ENCODE results near the gene SEL1L3. TPM values are rescaled to one million over a fixed set of nuclear protein-coding genes. Genes with fewer than 3 reads are reported as not detected.
A peak's percentile ranks its signal among the peaks of the same experiment; 100 is the strongest.

SEL1L3 gene
- total RNA-seq, 1 experiment from 2014 or later, result 31.9 TPM

DNA sequence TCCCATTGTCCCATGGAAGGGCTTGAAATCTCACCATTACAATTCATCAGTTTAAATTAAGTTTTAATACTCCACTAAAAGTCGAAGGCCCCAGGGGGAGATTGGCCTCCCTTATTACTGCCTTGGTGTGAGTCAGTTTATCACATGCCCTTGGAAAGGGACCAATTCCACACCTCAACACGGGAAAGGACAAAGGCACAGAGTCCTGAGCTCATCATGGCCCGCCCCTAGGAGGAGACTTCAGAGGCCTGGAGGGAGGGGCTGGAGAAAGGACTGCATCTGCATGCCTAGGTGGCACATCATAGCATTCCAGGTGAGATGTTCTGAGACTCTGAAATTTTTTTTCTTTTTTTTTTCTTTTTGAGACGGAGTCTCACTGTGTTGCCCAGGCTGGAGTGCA, 2.8 kb upstream of the SEL1L3 start:
- DNase-seq (peak; percentile 77), ATAC-seq (peak; percentile 62)
- ChIA-PET CTCF (interaction anchor here (1.2 kb wide), 1 partner anchor 73 kb away, joined by 4 read pairs; no protein-coding TSS in a partner anchor), POLR2A (ENCODE audit: unreplicated experiment) (interaction anchor here (0.6 to 0.8 kb wide), 2 partner anchors 84 to 285 kb away, joined by 4 read pairs; no protein-coding TSS in a partner anchor)
- H3F3A ChIP-seq (ENCODE audit: low read length, unreplicated experiment), result no peaks in the 10 kb centered on the region
- no TSS peak for BruUV-seq (replicated peaks)
- intact Hi-C loops (cut with micrococcal nuclease), result loop anchor here (5.0 kb wide), 1 partner anchor 47 kb away; the partner anchor contains the start of gene SMIM20
- no peak overlapping the region for H2AFZ ChIP-seq (ENCODE audit: low read length)
- no peaks in the 10 kb centered on the region for H3K27me3 ChIP-seq (ENCODE audit: low read length)
- peaks cover 19% of the 10 kb centered on the region for H3K79me2 ChIP-seq (ENCODE audit: low read length)
- H3K36me3 ChIP-seq (ENCODE audit: low read depth, low read length), result no peaks in the 10 kb centered on the region
- H3K4me2 ChIP-seq (ENCODE audit: low read length), result no peak overlapping the region
- TF ChIP-seq EZH2 (IDR thresholded peaks at IDR 0.05; ENCODE audit: low read length, unreplicated experiment), result no peak
- TF ChIP-seq, protein P1, sequence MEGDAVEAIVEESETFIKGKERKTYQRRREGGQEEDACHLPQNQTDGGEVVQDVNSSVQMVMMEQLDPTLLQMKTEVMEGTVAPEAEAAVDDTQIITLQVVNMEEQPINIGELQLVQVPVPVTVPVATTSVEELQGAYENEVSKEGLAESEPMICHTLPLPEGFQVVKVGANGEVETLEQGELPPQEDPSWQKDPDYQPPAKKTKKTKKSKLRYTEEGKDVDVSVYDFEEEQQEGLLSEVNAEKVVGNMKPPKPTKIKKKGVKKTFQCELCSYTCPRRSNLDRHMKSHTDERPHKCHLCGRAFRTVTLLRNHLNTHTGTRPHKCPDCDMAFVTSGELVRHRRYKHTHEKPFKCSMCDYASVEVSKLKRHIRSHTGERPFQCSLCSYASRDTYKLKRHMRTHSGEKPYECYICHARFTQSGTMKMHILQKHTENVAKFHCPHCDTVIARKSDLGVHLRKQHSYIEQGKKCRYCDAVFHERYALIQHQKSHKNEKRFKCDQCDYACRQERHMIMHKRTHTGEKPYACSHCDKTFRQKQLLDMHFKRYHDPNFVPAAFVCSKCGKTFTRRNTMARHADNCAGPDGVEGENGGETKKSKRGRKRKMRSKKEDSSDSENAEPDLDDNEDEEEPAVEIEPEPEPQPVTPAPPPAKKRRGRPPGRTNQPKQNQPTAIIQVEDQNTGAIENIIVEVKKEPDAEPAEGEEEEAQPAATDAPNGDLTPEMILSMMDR (conservative IDR thresholded peaks at IDR 0.05; ENCODE audit: low read depth, low read length), result no peak
- no peak for TF ChIP-seq EZH2phosphoT487 (IDR thresholded peaks at IDR 0.05; ENCODE audit: borderline replicate concordance, low read length)
- no peaks in the 10 kb centered on the region for H3K9me3 ChIP-seq (ENCODE audit: low read length)
- no peak overlapping the region for H3K4me3 ChIP-seq (ENCODE audit: low read length)
- no peaks in the 10 kb centered on the region for H3K9me2 ChIP-seq (replicated peaks; ENCODE audit: low read length)
- H3K27ac ChIP-seq (ENCODE audit: low read length), result no peak overlapping the region
- no peaks in the 10 kb centered on the region for H4K20me1 ChIP-seq (ENCODE audit: low read length)
- no peak overlapping the region for H3K9ac ChIP-seq (ENCODE audit: low read length)
- peaks cover 16% of the 10 kb centered on the region for H3K4me1 ChIP-seq (ENCODE audit: insufficient read depth, low read length)

DNA sequence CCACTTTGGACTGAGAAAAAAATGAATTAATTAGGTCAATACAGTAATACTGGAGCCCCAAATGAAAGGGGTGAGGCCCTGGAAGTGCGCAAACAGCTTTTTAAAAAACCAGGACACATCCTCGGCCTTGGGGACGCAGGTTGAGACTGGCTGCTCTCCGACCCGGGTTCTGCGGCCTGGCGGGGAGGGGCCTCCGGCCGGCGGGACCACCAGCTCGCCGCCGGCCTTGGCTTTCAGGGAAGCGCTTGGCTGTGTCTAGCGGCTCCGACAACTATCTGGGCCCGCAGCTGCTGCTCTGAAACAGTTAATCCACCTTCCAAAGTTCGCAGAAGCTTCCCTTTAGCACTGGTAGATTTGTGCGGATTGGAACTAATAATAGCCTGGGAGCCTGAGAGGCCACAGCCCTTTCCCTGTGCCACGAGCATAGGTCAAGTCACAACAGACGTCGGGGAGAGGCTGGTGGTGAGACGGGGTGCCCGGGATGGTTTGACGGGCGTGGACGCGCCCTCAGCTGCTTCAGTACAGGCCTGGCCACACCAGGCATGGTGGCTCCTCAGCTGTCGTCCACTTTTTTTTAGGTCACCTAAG, 1.1 kb upstream of the SEL1L3 start:
- DNase-seq (no peak), ATAC-seq (no peak)
- intact Hi-C loops (cut with micrococcal nuclease), result loop anchor here (2.0 kb wide), 1 partner anchor 47 kb away; no protein-coding TSS in a partner anchor
- peaks cover 35% of the 10 kb centered on the region for H3K79me2 ChIP-seq (ENCODE audit: low read length)
- H3K9me2 ChIP-seq (replicated peaks; ENCODE audit: low read length), result no peaks in the 10 kb centered on the region
- H3F3A ChIP-seq (ENCODE audit: low read length, unreplicated experiment), result no peaks in the 10 kb centered on the region
- ChIA-PET CTCF (no interaction called here), POLR2A (ENCODE audit: unreplicated experiment) (no interaction called here)
- no peak for TF ChIP-seq EZH2 (IDR thresholded peaks at IDR 0.05; ENCODE audit: low read length, unreplicated experiment)
- TF ChIP-seq EZH2phosphoT487 (IDR thresholded peaks at IDR 0.05; ENCODE audit: borderline replicate concordance, low read length), result no peak
- TF ChIP-seq, protein P1 (conservative IDR thresholded peaks at IDR 0.05; ENCODE audit: low read depth, low read length), result no peak
- BruUV-seq (replicated peaks), result no TSS peak
- H3K36me3 ChIP-seq (ENCODE audit: low read depth, low read length), result no peaks in the 10 kb centered on the region
- no peaks in the 10 kb centered on the region for H4K20me1 ChIP-seq (ENCODE audit: low read length)
- H3K27me3 ChIP-seq (ENCODE audit: low read length), result no peaks in the 10 kb centered on the region
- peak overlapping the region; percentile 74; the same call in 1 of the 2 replicates for H3K4me3 ChIP-seq (ENCODE audit: low read length)
- H3K27ac ChIP-seq (ENCODE audit: low read length), result no peak overlapping the region
- H3K9ac ChIP-seq (ENCODE audit: low read length), result no peak overlapping the region
- peak overlapping the region; percentile 86; the same call in 1 of the 2 replicates for H2AFZ ChIP-seq (ENCODE audit: low read length)
- H3K9me3 ChIP-seq (ENCODE audit: low read length), result no peaks in the 10 kb centered on the region
- H3K4me1 ChIP-seq (ENCODE audit: insufficient read depth, low read length), result peaks cover 21% of the 10 kb centered on the region
- H3K4me2 ChIP-seq (ENCODE audit: low read length), result peak overlapping the region; percentile 87

DNA sequence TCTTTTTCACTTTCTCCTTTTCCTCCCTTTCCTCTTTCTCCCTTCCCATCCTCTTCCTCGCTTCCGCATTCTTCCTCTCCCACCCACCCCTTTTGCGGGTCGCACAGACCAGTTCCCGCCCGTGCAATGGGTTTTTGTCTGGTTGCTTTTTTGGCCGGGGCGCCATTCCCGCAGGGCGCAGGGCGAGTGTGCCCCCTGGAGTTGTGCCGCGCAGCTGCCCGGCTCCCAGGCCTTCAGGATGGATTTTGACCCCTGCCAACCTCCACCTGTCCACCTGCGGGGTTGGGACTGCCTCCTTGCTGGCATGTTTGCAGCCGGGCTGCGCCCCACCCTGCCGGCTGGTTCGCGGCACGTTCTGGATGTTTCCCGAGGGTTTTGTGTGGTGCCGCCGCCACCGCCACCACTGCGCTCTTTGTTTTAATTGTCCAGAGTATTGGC, 578 bp upstream of the SEL1L3 start:
- Histone ChIP-seq H3K79me2 (ENCODE audit: low read length) (peaks cover 35% of the 10 kb centered on the region), H3F3A (ENCODE audit: low read length, unreplicated experiment) (no peaks in the 10 kb centered on the region), H3K9me3 (ENCODE audit: low read length) (no peaks in the 10 kb centered on the region), H3K4me1 (ENCODE audit: insufficient read depth, low read length) (peaks cover 21% of the 10 kb centered on the region), H3K27me3 (ENCODE audit: low read length) (no peaks in the 10 kb centered on the region), H4K20me1 (ENCODE audit: low read length) (no peaks in the 10 kb centered on the region), H3K4me3 (ENCODE audit: low read length) (peak overlapping the region; percentile 74), H3K9me2 (replicated peaks; ENCODE audit: low read length) (no peaks in the 10 kb centered on the region), H3K4me2 (ENCODE audit: low read length) (peak overlapping the region; percentile 87), H3K27ac (ENCODE audit: low read length) (no peak overlapping the region), H3K9ac (ENCODE audit: low read length) (no peak overlapping the region), H3K36me3 (ENCODE audit: low read depth, low read length) (no peaks in the 10 kb centered on the region), H2AFZ (ENCODE audit: low read length) (peak overlapping the region; percentile 86)
- ChIA-PET CTCF (no interaction called here), POLR2A (ENCODE audit: unreplicated experiment) (no interaction called here)
- TF ChIP-seq EZH2phosphoT487 (IDR thresholded peaks at IDR 0.05; ENCODE audit: borderline replicate concordance, low read length) (no peak), EZH2 (IDR thresholded peaks at IDR 0.05; ENCODE audit: low read length, unreplicated experiment) (no peak)
- TF ChIP-seq, protein P1 (conservative IDR thresholded peaks at IDR 0.05; ENCODE audit: low read depth, low read length), result peak; percentile 46
- ATAC-seq (peak; percentile 16), DNase-seq (peak; percentile 3)
- no TSS peak for BruUV-seq (replicated peaks)
- intact Hi-C loops (cut with micrococcal nuclease), result loop anchor here (2.0 kb wide), 1 partner anchor 47 kb away; no protein-coding TSS in a partner anchor

Measured in PC-3 (cell line).